Measurements from ENCODE around the gene PBX3. TPM values are rescaled to one million over a fixed set of nuclear protein-coding genes. Genes with fewer than 3 reads are reported as not detected.

Gene PBX3
- total and polyA plus RNA-seq, 12 donors = 14.5 to 79.6 (median 56.3) TPM

- ATAC-seq (no peak), DNase-seq (no peak)
- H3K4me1 ChIP-seq = peaks cover 0 to 26% (median 10%) of the 10 kb centered on the region in 9 donors
- H3K27ac ChIP-seq = no peak overlapping the region
- H3K36me3 ChIP-seq = no peaks in the 10 kb centered on the region
- H3K9me3 ChIP-seq = peaks cover 0 to 4% (median 0%) of the 10 kb centered on the region in 11 donors
- WGBS, 2 donors = 73 to 96% methylated on average over 2 of the region's 2 CpGs
- TF ChIP-seq CTCF (IDR thresholded peaks at IDR 0.05) = no peak
- H3K4me3 ChIP-seq = no peak overlapping the region
- no peaks in the 10 kb centered on the region for H3K27me3 ChIP-seq
- intact Hi-C loops (cut with DNase I) = no loop called here
Observed at GRCh38 chr9:125847735-125848134, 100.6 kb downstream of the PBX3 start.

DNA sequence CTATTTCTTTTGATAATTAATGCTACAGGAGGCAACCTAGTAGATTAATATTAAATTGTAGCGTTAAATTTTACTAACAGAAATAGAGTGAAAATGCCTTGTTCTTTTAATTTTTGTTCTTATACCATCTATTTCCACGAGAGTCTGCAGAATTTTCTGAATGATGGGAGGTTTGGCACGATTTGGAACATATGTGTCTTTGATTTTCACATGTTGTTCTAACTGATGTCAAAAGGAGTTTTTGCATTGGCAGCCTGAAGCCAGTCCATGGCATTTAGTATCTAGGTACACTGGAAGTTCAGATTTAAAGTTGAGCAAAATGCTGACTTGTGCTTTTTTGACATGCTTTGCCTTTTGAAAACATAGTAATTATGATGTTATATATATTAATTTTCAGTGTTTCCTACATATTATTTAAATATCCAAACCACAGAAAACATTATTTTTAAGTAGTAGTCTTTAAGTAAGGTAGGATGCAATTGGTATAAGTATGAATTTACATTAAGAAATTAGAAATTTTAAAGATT is 103.0 kb downstream of the PBX3 start:
- no peak overlapping the region for H3K4me3 ChIP-seq
- DNase-seq (no peak), ATAC-seq (no peak)
- 83 to 94% methylated on average over 3 of the region's 3 CpGs for WGBS, 2 donors
- H3K27me3 ChIP-seq = no peaks in the 10 kb centered on the region
- no peak for TF ChIP-seq CTCF (IDR thresholded peaks at IDR 0.05)
- H3K36me3 ChIP-seq = no peaks in the 10 kb centered on the region
- H3K9me3 ChIP-seq = peaks cover 0 to 4% (median 0%) of the 10 kb centered on the region in 11 donors
- no peak overlapping the region for H3K27ac ChIP-seq
- peaks cover 0 to 30% (median 10%) of the 10 kb centered on the region in 9 donors for H3K4me1 ChIP-seq
- intact Hi-C loops (cut with DNase I) = loop anchor here in 1 of 10 donors (1.0 kb wide), 1 partner anchor 18 kb away; no protein-coding TSS in a partner anchor

- 53 to 65% methylated on average over 1 of the region's 1 CpG for WGBS, 2 donors
- TF ChIP-seq CTCF (IDR thresholded peaks at IDR 0.05) = no peak
- Histone ChIP-seq H3K9me3 (peaks cover 0 to 4% (median 0%) of the 10 kb centered on the region in 11 donors), H3K36me3 (no peaks in the 10 kb centered on the region), H3K4me3 (no peak overlapping the region), H3K4me1 (peaks cover 0 to 30% (median 10%) of the 10 kb centered on the region in 9 donors), H3K27ac (no peak overlapping the region), H3K27me3 (no peaks in the 10 kb centered on the region)
- no peak for ATAC-seq
- DNase-seq = no peak
- intact Hi-C loops (cut with DNase I) = loop anchor here in 1 of 10 donors (1.0 kb wide), 1 partner anchor 18 kb away; no protein-coding TSS in a partner anchor
Observed at GRCh38 chr9:125850763-125851162, 103.6 kb downstream of the PBX3 start.

- Histone ChIP-seq H3K27ac (no peak overlapping the region), H3K36me3 (no peaks in the 10 kb centered on the region), H3K9me3 (peaks cover 0 to under 1% (median 0%) of the 10 kb centered on the region in 11 donors), H3K4me3 (no peak overlapping the region), H3K4me1 (peaks cover 0 to 30% (median 10%) of the 10 kb centered on the region in 9 donors), H3K27me3 (no peaks in the 10 kb centered on the region)
- intact Hi-C loops (cut with DNase I) = no loop called here
- WGBS, 2 donors = 55 to 60% methylated on average over 2 of the region's 2 CpGs
- ATAC-seq (no peak), DNase-seq (no peak)
- TF ChIP-seq CTCF (IDR thresholded peaks at IDR 0.05) = no peak
Observed at GRCh38 chr9:125851979-125852378, 104.8 kb downstream of the PBX3 start.

Data from heart right ventricle (tissue), 16 donors.